Natural killer cell (primary cell): ENCODE measurements around the gene ILK. TPM values are rescaled to one million over a fixed set of nuclear protein-coding genes. Genes with fewer than 3 reads are reported as not detected.

Experiments
- ATAC-seq, 3 donors: fragments of 150-1000 bp in 2 of 3; fragments of 200-7000 bp in 1 of 3; cut with Tn5 transposase; 1 replicate in 1 of 3; 2 replicates in 2 of 3; pipeline ENCODE4 v1.10.0; 2021; ENCODE audit warnings: mild to moderate bottlenecking in 2 of 3, moderate library complexity in 2 of 3
- DNase-seq, 2 donors: peaks; one replicate each; pipeline versions ENCODE4 v3.0.0 to v3.0.0-alpha.2; 2013 to 2021; ENCODE audit warnings: mixed read lengths in 1 of 2
- H3K27ac ChIP-seq: one replicate; pipeline ENCODE4 v1.5.1; 2013; ENCODE audit warnings: mild to moderate bottlenecking, low read length
- H3K27me3 ChIP-seq: one replicate; pipeline ENCODE4 v1.6.1; 2013; ENCODE audit warnings: low read length; ENCODE audit not compliant: control insufficient read depth, insufficient read depth
- H3K36me3 ChIP-seq: one replicate; pipeline ENCODE4 v1.6.1; 2013; ENCODE audit warnings: low read length; ENCODE audit not compliant: control insufficient read depth, insufficient read depth
- H3K4me1 ChIP-seq: one replicate; pipeline ENCODE4 v1.6.1; 2013; ENCODE audit warnings: low read length; ENCODE audit not compliant: control insufficient read depth, insufficient read depth
- H3K4me3 ChIP-seq: one replicate; pipeline ENCODE4 v1.5.1; 2013; ENCODE audit warnings: low read length
- H3K9me3 ChIP-seq: one replicate; pipeline ENCODE4 v1.6.1; 2013; ENCODE audit warnings: low read length; ENCODE audit not compliant: control insufficient read depth, insufficient read depth
- H3K27ac Mint-ChIP-seq, 2 donors: one replicate each; pipeline ENCODE4 v1.8.0; 2022; ENCODE audit warnings: mild to moderate bottlenecking in 2 of 2, mixed read lengths in 2 of 2, moderate library complexity in 1 of 2
- H3K27me3 Mint-ChIP-seq, 2 donors: one replicate each; pipeline ENCODE4 v1.8.0; 2022; ENCODE audit warnings: low read depth in 2 of 2, mixed read lengths in 2 of 2
- H3K36me3 Mint-ChIP-seq: one replicate; pipeline ENCODE4 v1.8.0; 2022; ENCODE audit warnings: mixed read lengths
- H3K4me1 Mint-ChIP-seq, 2 donors: one replicate each; pipeline ENCODE4 v1.8.0; 2022; ENCODE audit warnings: mixed read lengths in 2 of 2
- H3K4me3 Mint-ChIP-seq: one replicate; pipeline ENCODE4 v1.8.0; 2022; ENCODE audit warnings: mild to moderate bottlenecking, moderate library complexity, mixed read lengths
- H3K9me3 Mint-ChIP-seq, 2 donors: one replicate each; pipeline ENCODE4 v1.8.0; 2022; ENCODE audit warnings: mixed read lengths in 2 of 2
- CTCF ChIP-seq: fragments of 200-600 bp; IDR thresholded peaks from one replicate; pipeline ENCODE4 v1.8.0; 2022; ENCODE audit warnings: antibody characterized with exemption
- WGBS: methylation state at CpG from one replicate; pipeline ENCODE4 v1.1.7; 2013; ENCODE audit warnings: missing lambda C conversion rate; ENCODE audit not compliant: insufficient coverage; 5-methylcytosine and 5-hydroxymethylcytosine counted together
- intact Hi-C: fragments of 100-400 bp; cut with micrococcal nuclease; formaldehyde crosslinking; loops from one replicate; pipeline ENCODE4 v1.14.2; 2022
- total RNA-seq, 4 donors: library from RNA; stranded (reverse); fragments of 120-200 nt in 1 of 4; gene quantifications; one replicate each; pipeline versions ENCODE4 v1.2.3 to v1.2.4, GENCODE V29; 2013 to 2022

Gene ILK
- total RNA-seq, 3 donors from 2014 or later (not counting 1 experiment from before 2014, with no cell fraction given): 109 to 145 (median 142) TPM

- H3K27ac Mint-ChIP-seq: no peak overlapping the region
- no peaks in the 10 kb centered on the region for H3K4me1 Mint-ChIP-seq
- 96% methylated on average over 36 of the region's 36 CpGs for WGBS
- Histone ChIP-seq H3K36me3 (no peaks in the 10 kb centered on the region), H3K4me3 (no peak overlapping the region), H3K27ac (no peak overlapping the region), H3K9me3 (no peaks in the 10 kb centered on the region), H3K4me1 (peaks cover 18% of the 10 kb centered on the region), H3K27me3 (no peaks in the 10 kb centered on the region)
- no peaks in the 10 kb centered on the region for H3K9me3 Mint-ChIP-seq
- intact Hi-C loops: no loop called here
- no peak overlapping the region for H3K4me3 Mint-ChIP-seq
- no peaks in the 10 kb centered on the region for H3K27me3 Mint-ChIP-seq
- H3K36me3 Mint-ChIP-seq: no peaks in the 10 kb centered on the region
- ATAC-seq: no peak
- DNase-seq: no peak
- no peak for TF ChIP-seq CTCF
Observed at GRCh38 chr11:6640036-6640984, 36.7 kb downstream of the ILK start.

GRCh38 chr11:6640985-6641701 lies 37.6 kb downstream of the ILK start:
- Mint-ChIP-seq H3K4me1 (no peaks in the 10 kb centered on the region), H3K27me3 (no peaks in the 10 kb centered on the region), H3K36me3 (no peaks in the 10 kb centered on the region), H3K4me3 (no peak overlapping the region), H3K27ac (no peak overlapping the region), H3K9me3 (no peaks in the 10 kb centered on the region)
- Histone ChIP-seq H3K36me3 (no peaks in the 10 kb centered on the region), H3K4me3 (no peak overlapping the region), H3K9me3 (no peaks in the 10 kb centered on the region), H3K4me1 (peaks cover 19% of the 10 kb centered on the region), H3K27ac (no peak overlapping the region), H3K27me3 (no peaks in the 10 kb centered on the region)
- TF ChIP-seq CTCF: no peak
- 95% methylated on average over 26 of the region's 26 CpGs for WGBS
- no peak for ATAC-seq
- intact Hi-C loops: no loop called here
- no peak for DNase-seq

- Histone ChIP-seq H3K27me3 (no peaks in the 10 kb centered on the region), H3K4me3 (no peak overlapping the region), H3K36me3 (no peaks in the 10 kb centered on the region), H3K9me3 (no peaks in the 10 kb centered on the region), H3K4me1 (peaks cover 33% of the 10 kb centered on the region), H3K27ac (no peak overlapping the region)
- Mint-ChIP-seq H3K27me3 (no peaks in the 10 kb centered on the region), H3K36me3 (no peaks in the 10 kb centered on the region), H3K4me1 (no peaks in the 10 kb centered on the region), H3K4me3 (no peak overlapping the region), H3K27ac (no peak overlapping the region), H3K9me3 (no peaks in the 10 kb centered on the region)
- intact Hi-C loops: no loop called here
- 72% methylated on average over 7 of the region's 7 CpGs for WGBS
- no peak for TF ChIP-seq CTCF
- DNase-seq: no peak
- ATAC-seq: no peak
Observed at GRCh38 chr11:6642957-6643356, 39.4 kb downstream of the ILK start.
